HG03354 (cell line): ENCODE data around the gene SPDL1.

ENCODE experiments used
- ATAC-seq: cut with Tn5 transposase; IDR thresholded peaks from one replicate; pipeline ENCODE4 v1.9.1; 2021; ENCODE audit warnings: mild to moderate bottlenecking; ENCODE audit not compliant: unreplicated experiment, poor library complexity, severe bottlenecking

The SPDL1 gene

GRCh38 chr5:169653091-169653490 lies 69.5 kb downstream of the SPDL1 start:
- ATAC-seq, result no peak
